ENCODE data around the gene FBXW5. TPM values are rescaled to one million over a fixed set of nuclear protein-coding genes. Genes with fewer than 3 reads are reported as not detected.
A peak's percentile ranks its signal among the peaks of the same experiment; 100 is the strongest.

The FBXW5 gene
- total and polyA plus RNA-seq, 8 donors: 47.7 to 435 (median 120) TPM

GRCh38 chr9:136950656-136951276, 6.2 kb upstream of the FBXW5 start:
- Histone ChIP-seq H3K4me1 (peaks cover 27 to 53% (median 51%) of the 10 kb centered on the region in 4 donors), H3K9me3 (no peaks in the 10 kb centered on the region), H3K36me3 (no peaks in the 10 kb centered on the region), H3K27me3 (no peaks in the 10 kb centered on the region), H3K27ac (peak overlapping the region; percentile 87 to 91 (median 90)), H3K4me3 (peak overlapping the region; percentile 60 to 75 (median 64))
- 20 to 35% (median 31%) methylated on average over 6 to 9 of the region's 9 CpGs for WGBS, 5 donors
- no peak for TF ChIP-seq POLR2A (IDR thresholded peaks at IDR 0.05)
- TF ChIP-seq CTCF (IDR thresholded peaks at IDR 0.05): no peak
- TF ChIP-seq POLR2AphosphoS5 (IDR thresholded peaks at IDR 0.05): no peak
- no peak for TF ChIP-seq EP300 (IDR thresholded peaks at IDR 0.05)
- DNase-seq: peak in 1 of 2 donors; percentile 52
- intact Hi-C loops (cut with DNase I; ENCODE audit: low total_unique reads): loop anchor here (10.0 kb wide), 1 partner anchor 74 kb away; the partner anchor contains the start of gene ABCA2

- Histone ChIP-seq H3K36me3 (no peaks in the 10 kb centered on the region), H3K4me3 (peak overlapping the region; percentile 60 to 75 (median 64)), H3K27ac (peak overlapping the region; percentile 87 to 91 (median 90)), H3K27me3 (no peaks in the 10 kb centered on the region), H3K9me3 (no peaks in the 10 kb centered on the region), H3K4me1 (peaks cover 28 to 56% (median 55%) of the 10 kb centered on the region in 4 donors)
- intact Hi-C loops (cut with DNase I; ENCODE audit: low total_unique reads): loop anchor here (10.0 kb wide), 2 partner anchors 75 to 95 kb away; partner anchors contain the start of genes ABCA2 and MAMDC4
- 0 to 3% (median 2%) methylated on average over 17 to 63 of the region's 63 CpGs for WGBS, 5 donors
- DNase-seq: peak; percentile 98
- TF ChIP-seq EP300 (IDR thresholded peaks at IDR 0.05) (no peak), POLR2AphosphoS5 (IDR thresholded peaks at IDR 0.05) (peak; percentile 62 to 96 (median 91)), CTCF (IDR thresholded peaks at IDR 0.05) (peak in 3 of 7 experiments; percentile 19 to 42 (median 20)), POLR2A (IDR thresholded peaks at IDR 0.05) (no peak)
Measured at GRCh38 chr9:136949817-136950655, 5.5 kb upstream of the FBXW5 start.

GRCh38 chr9:136949239-136949816, 4.8 kb upstream of the FBXW5 start:
- Histone ChIP-seq H3K27me3 (no peaks in the 10 kb centered on the region), H3K4me1 (peaks cover 31 to 59% (median 58%) of the 10 kb centered on the region in 4 donors), H3K27ac (peak overlapping the region; percentile 87 to 91 (median 90)), H3K9me3 (no peaks in the 10 kb centered on the region), H3K36me3 (no peaks in the 10 kb centered on the region), H3K4me3 (peak overlapping the region; percentile 60 to 75 (median 64))
- peak in 1 of 2 donors; percentile 58 for DNase-seq
- TF ChIP-seq EP300 (IDR thresholded peaks at IDR 0.05) (no peak), POLR2A (IDR thresholded peaks at IDR 0.05) (peak in 1 of 4 donors; percentile 7)
- intact Hi-C loops (cut with DNase I; ENCODE audit: low total_unique reads): loop anchor here (10.0 kb wide), 1 partner anchor 95 kb away; the partner anchor contains the start of gene MAMDC4
- 0 to 12% (median 11%) methylated on average over 11 to 22 of the region's 22 CpGs for WGBS, 5 donors

- peaks cover 0 to 2% (median 2%) of the 10 kb centered on the region in 4 donors for H3K36me3 ChIP-seq
- H3K4me1 ChIP-seq: peaks cover 40 to 69% (median 67%) of the 10 kb centered on the region in 4 donors
- H3K27ac ChIP-seq: peak overlapping the region in 4 of 5 donors; percentile 4 to 42 (median 35)
- no peaks in the 10 kb centered on the region for H3K27me3 ChIP-seq
- intact Hi-C loops (cut with DNase I; ENCODE audit: low total_unique reads): loop anchor here (10.0 kb wide), 1 partner anchor 93 kb away; the partner anchor contains the start of gene MAMDC4
- H3K4me3 ChIP-seq: no peak overlapping the region
- 26 to 34% (median 31%) methylated on average over 7 to 15 of the region's 15 CpGs for WGBS, 5 donors
- DNase-seq: peak; percentile 60 to 80
- peak in 5 of 7 experiments; percentile 20 to 45 (median 24) for TF ChIP-seq CTCF (IDR thresholded peaks at IDR 0.05)
- no peak for TF ChIP-seq EP300 (IDR thresholded peaks at IDR 0.05)
- H3K9me3 ChIP-seq: no peaks in the 10 kb centered on the region
Measured at GRCh38 chr9:136947955-136948510, 3.5 kb upstream of the FBXW5 start.

Measured in stomach (tissue), 9 donors.